CD14-positive monocyte (primary cell): Measurements from ENCODE around the gene CCDC7. TPM values are rescaled to one million over a fixed set of nuclear protein-coding genes. Genes with fewer than 3 reads are reported as not detected.

Experiments used
- DNase-seq, 3 donors: peaks; one replicate each; pipeline ENCODE4 v3.0.0-alpha.2; 2011 to 2022
- H2AFZ ChIP-seq: 2 replicates; pipeline ENCODE4 v1.6.0; 2012; ENCODE audit warnings: mild to moderate bottlenecking, low read depth, low read length, inconsistent platforms; ENCODE audit not compliant: insufficient read depth, poor library complexity, severe bottlenecking
- H3K27ac ChIP-seq, 2 donors: 1 replicate in 1 of 2; 2 replicates in 1 of 2; pipeline ENCODE4 v1.5.1; 2012 to 2013; ENCODE audit warnings: low read length in 2 of 2, control low read depth in 1 of 2, inconsistent platforms in 1 of 2, low read depth in 1 of 2, mild to moderate bottlenecking in 1 of 2
- H3K27me3 ChIP-seq, 2 donors: one replicate each; pipeline versions ENCODE4 v1.6.0 to v1.6.1; 2011 to 2013; ENCODE audit warnings: low read length in 2 of 2; ENCODE audit not compliant: control insufficient read depth in 2 of 2, insufficient read depth in 2 of 2
- H3K36me3 ChIP-seq, 2 donors: replicated peaks in 1 of 2; 1 replicate in 1 of 2; 2 replicates in 1 of 2; pipeline versions ENCODE4 v1.5.1 to v1.6.1; 2012 to 2013; ENCODE audit warnings: low read length in 2 of 2, control low read depth in 1 of 2, inconsistent platforms in 1 of 2, mild to moderate bottlenecking in 1 of 2; ENCODE audit not compliant: insufficient read depth in 2 of 2, control insufficient read depth in 1 of 2
- H3K4me1 ChIP-seq, 2 donors: 1 replicate in 1 of 2; 2 replicates in 1 of 2; pipeline versions ENCODE4 v1.5.1 to v1.6.1; 2012 to 2013; ENCODE audit warnings: low read length in 2 of 2, control low read depth in 1 of 2, inconsistent platforms in 1 of 2, mild to moderate bottlenecking in 1 of 2, moderate library complexity in 1 of 2; ENCODE audit not compliant: insufficient read depth in 2 of 2, control insufficient read depth in 1 of 2
- H3K4me2 ChIP-seq: replicated peaks from 2 replicates; pipeline ENCODE3; 2012; ENCODE audit warnings: low read length, moderate library complexity, mild to moderate bottlenecking; ENCODE audit not compliant: poor library complexity, severe bottlenecking; ENCODE audit errors: extremely low read depth
- H3K4me3 ChIP-seq, 3 experiments: fragments of 200-600 bp in 1 of 3; sonication (generic) in 1 of 3; replicated peaks in 1 of 3; 1 replicate in 2 of 3; 2 replicates in 1 of 3; pipeline ENCODE4 v1.5.1; 2011 to 2013; ENCODE audit warnings: low read length in 3 of 3, mild to moderate bottlenecking in 3 of 3, control low read depth in 2 of 3, low read depth in 2 of 3, inconsistent platforms in 1 of 3, moderate library complexity in 1 of 3
- H3K79me2 ChIP-seq: 2 replicates; pipeline ENCODE4 v1.6.0; 2012; ENCODE audit warnings: mild to moderate bottlenecking, control low read depth, inconsistent platforms, low read length, moderate library complexity; ENCODE audit not compliant: insufficient read depth
- H3K9ac ChIP-seq: 2 replicates; pipeline ENCODE4 v1.6.0; 2017; ENCODE audit warnings: low read length, mild to moderate bottlenecking; ENCODE audit not compliant: insufficient read depth, poor library complexity, severe bottlenecking
- H3K9me3 ChIP-seq, 2 donors: replicated peaks in 1 of 2; 1 replicate in 1 of 2; 2 replicates in 1 of 2; pipeline versions ENCODE4 v1.5.1 to v1.6.1; 2012 to 2013; ENCODE audit warnings: low read length in 2 of 2, control low read depth in 1 of 2; ENCODE audit not compliant: control insufficient read depth in 1 of 2, insufficient read depth in 1 of 2
- H4K20me1 ChIP-seq: 2 replicates; pipeline ENCODE4 v1.6.0; 2012; ENCODE audit warnings: mild to moderate bottlenecking, low read length, control low read depth, moderate library complexity; ENCODE audit not compliant: insufficient read depth
- H3K27ac Mint-ChIP-seq, 7 donors: one replicate each; pipeline ENCODE4 v1.8.0; 2020; ENCODE audit warnings: mild to moderate bottlenecking in 7 of 7, mixed read lengths in 7 of 7, moderate library complexity in 6 of 7, inconsistent platforms in 2 of 7
- H3K27me3 Mint-ChIP-seq, 3 donors: one replicate each; pipeline ENCODE4 v1.8.0; 2021 to 2022; ENCODE audit warnings: low read depth in 3 of 3, mild to moderate bottlenecking in 3 of 3, mixed read lengths in 3 of 3, moderate library complexity in 3 of 3, inconsistent platforms in 1 of 3
- H3K36me3 Mint-ChIP-seq, 2 donors: one replicate each; pipeline ENCODE4 v1.8.0; 2020; ENCODE audit warnings: mixed read lengths in 2 of 2, inconsistent platforms in 1 of 2, mild to moderate bottlenecking in 1 of 2
- H3K4me1 Mint-ChIP-seq: one replicate; pipeline ENCODE4 v1.8.0; 2020; ENCODE audit warnings: mild to moderate bottlenecking, mixed read lengths
- H3K4me3 Mint-ChIP-seq, 2 donors: one replicate each; pipeline ENCODE4 v1.8.0; 2020; ENCODE audit warnings: mild to moderate bottlenecking in 2 of 2, mixed read lengths in 2 of 2, moderate library complexity in 1 of 2
- H3K9me3 Mint-ChIP-seq, 7 donors: one replicate each; pipeline ENCODE4 v1.8.0; 2020 to 2022; ENCODE audit warnings: mixed read lengths in 7 of 7, mild to moderate bottlenecking in 6 of 7, moderate library complexity in 6 of 7, inconsistent platforms in 2 of 7
- CTCF ChIP-seq: fragments of 200-600 bp; IDR thresholded peaks from one replicate; pipeline ENCODE4 v1.8.0; 2022; ENCODE audit warnings: antibody characterized with exemption, mild to moderate bottlenecking
- WGBS: methylation state at CpG from one replicate; pipeline ENCODE4 v1.1.5; 2013; ENCODE audit warnings: missing lambda C conversion rate; ENCODE audit not compliant: insufficient coverage; 5-methylcytosine and 5-hydroxymethylcytosine counted together
- intact Hi-C, 2 donors: fragments of 100-400 bp; cut with micrococcal nuclease; formaldehyde crosslinking; loops; one replicate each; pipeline versions ENCODE4 v1.15.0 to v1.15.1; 2023
- polyA plus RNA-seq, 3 donors: library from polyadenylated mRNA; depleted of rRNA in 1 of 3; unstranded in 2 of 3; stranded (reverse) in 1 of 3; fragments of 300-500 nt in 2 of 3; fragments of >200 nt in 1 of 3; fragmentation: Illumina TruSeq in 2 of 3; gene quantifications; 1 replicate in 2 of 3; 2 replicates in 1 of 3; pipeline ENCODE4 v1.2.3, GENCODE V29; 2012 to 2021

The CCDC7 gene
- polyA plus RNA-seq, 3 donors: 1.3 to 2.3 (median 2.0) TPM

GRCh38 chr10:32616438-32616837 lies 170.5 kb downstream of the CCDC7 start:
- Histone ChIP-seq H3K4me3 (no peak overlapping the region), H3K9ac (no peak overlapping the region), H3K9me3 (peaks cover 3 to 6% of the 10 kb centered on the region in 2 donors), H3K27me3 (no peaks in the 10 kb centered on the region), H3K36me3 (no peaks in the 10 kb centered on the region), H3K79me2 (no peaks in the 10 kb centered on the region), H3K27ac (no peak overlapping the region), H4K20me1 (no peaks in the 10 kb centered on the region), H3K4me1 (no peaks in the 10 kb centered on the region), H2AFZ (no peak overlapping the region), H3K4me2 (no peak overlapping the region)
- whole genome bisulfite sequencing: no CpG with 5 or more reads among the region's 2 CpGs
- Mint-ChIP-seq H3K36me3 (peaks cover 0 to 3% of the 10 kb centered on the region in 2 donors), H3K4me3 (no peak overlapping the region), H3K27me3 (no peaks in the 10 kb centered on the region), H3K9me3 (peaks cover 9 to 31% (median 12%) of the 10 kb centered on the region in 7 donors), H3K27ac (no peak overlapping the region), H3K4me1 (no peaks in the 10 kb centered on the region)
- no peak for TF ChIP-seq CTCF
- intact Hi-C loops: no loop called here
- DNase-seq: no peak

DNA sequence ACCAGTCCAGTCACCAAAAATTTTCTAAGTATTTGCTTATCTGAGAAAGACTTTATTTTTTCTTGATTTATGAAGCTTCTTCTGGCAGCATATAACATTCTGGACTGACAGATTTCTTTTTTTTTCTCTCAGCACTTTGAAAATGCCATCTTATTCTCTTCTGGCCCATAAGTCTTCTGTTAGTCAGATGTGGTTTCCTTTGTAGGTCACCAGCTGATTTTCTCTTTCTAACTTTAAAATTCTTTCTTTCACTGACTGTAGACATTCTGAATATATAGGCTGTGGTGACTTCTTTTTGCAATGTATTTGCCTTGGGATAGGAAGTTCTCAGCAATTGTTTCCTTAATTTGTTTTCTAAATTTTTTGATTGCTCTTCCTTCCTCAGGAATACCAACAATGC lies 172.5 kb downstream of the CCDC7 start:
- TF ChIP-seq CTCF: no peak
- H3K27me3 ChIP-seq: no peaks in the 10 kb centered on the region
- H3K9me3 Mint-ChIP-seq: peaks cover 6 to 29% (median 8%) of the 10 kb centered on the region in 7 donors
- peaks cover 3 to 6% of the 10 kb centered on the region in 2 donors for H3K9me3 ChIP-seq
- no peaks in the 10 kb centered on the region for H3K36me3 ChIP-seq
- intact Hi-C loops: no loop called here
- no peaks in the 10 kb centered on the region for H3K79me2 ChIP-seq
- no peak overlapping the region for H3K4me3 Mint-ChIP-seq
- H3K4me3 ChIP-seq: no peak overlapping the region
- no peak overlapping the region for H2AFZ ChIP-seq
- H3K36me3 Mint-ChIP-seq: peaks cover 3% of the 10 kb centered on the region in 2 donors
- no peak overlapping the region for H3K9ac ChIP-seq
- no peak for DNase-seq
- no peak overlapping the region for H3K27ac ChIP-seq
- no peaks in the 10 kb centered on the region for H3K27me3 Mint-ChIP-seq
- no peaks in the 10 kb centered on the region for H3K4me1 ChIP-seq
- no peak overlapping the region for H3K27ac Mint-ChIP-seq
- H3K4me1 Mint-ChIP-seq: no peaks in the 10 kb centered on the region
- H4K20me1 ChIP-seq: no peaks in the 10 kb centered on the region
- H3K4me2 ChIP-seq: no peak overlapping the region
